H1 (cell line): Measurements from ENCODE around the gene OGFOD1.

ENCODE experiments used
- BCL11A ChIP-seq, 2 experiments: IDR thresholded peaks; one replicate each; pipeline ENCODE4 v1.6.1; 2011; ENCODE audit warnings: low read depth in 2 of 2, low read length in 2 of 2, mild to moderate bottlenecking in 2 of 2
- POLR2A ChIP-seq, 2 experiments: IDR thresholded peaks; 1 replicate in 1 of 2; 2 replicates in 1 of 2; pipeline ENCODE4 v1.6.1; 2011; ENCODE audit warnings: low read depth in 2 of 2, low read length in 2 of 2, mild to moderate bottlenecking in 2 of 2; ENCODE audit errors: control extremely low read depth in 1 of 2
- POLR2AphosphoS5 ChIP-seq: IDR thresholded peaks from 2 replicates; pipeline ENCODE4 v1.6.1; 2011; ENCODE audit warnings: low read depth, low read length
- RXRA ChIP-seq: IDR thresholded peaks from 2 replicates; pipeline ENCODE4 v1.6.1; 2011; ENCODE audit warnings: low read depth, mild to moderate bottlenecking, low read length, moderate library complexity; ENCODE audit not compliant: insufficient read depth
- ZNF274 ChIP-seq: IDR thresholded peaks from 2 replicates; pipeline ENCODE4 v1.7.0; 2012; ENCODE audit warnings: low read length, borderline replicate concordance; ENCODE audit errors: extremely low read depth
- TF ChIP-seq, protein P1 (sequence below), 3 experiments: IDR thresholded peaks; 1 replicate in 2 of 3; 2 replicates in 1 of 3; pipeline versions ENCODE4 v1.5.1 to v1.6.1; 2011; ENCODE audit warnings: low read length in 3 of 3, mild to moderate bottlenecking in 3 of 3, inconsistent platforms in 2 of 3, low read depth in 1 of 3, moderate library complexity in 1 of 3; ENCODE audit not compliant: insufficient read depth in 1 of 3; ENCODE audit errors: control extremely low read depth in 1 of 3

DNA sequence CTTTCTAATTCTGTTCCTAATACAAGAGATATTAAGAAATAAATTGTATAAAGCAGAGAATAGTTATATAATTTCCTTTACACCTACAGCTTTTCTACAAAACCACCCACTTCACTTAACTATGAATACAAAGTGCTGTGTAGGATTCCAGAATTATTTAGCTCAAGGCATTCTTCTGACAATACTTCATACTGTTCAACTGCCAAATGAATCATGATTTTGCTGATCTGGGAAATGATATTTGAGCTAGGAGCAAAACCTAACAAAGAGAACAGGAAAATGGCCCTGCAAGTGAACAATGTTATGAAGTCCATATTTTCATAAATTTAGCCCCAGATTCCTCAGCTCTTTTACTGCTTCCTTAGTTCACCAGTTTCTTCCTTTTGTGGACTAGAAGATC, 55.6 kb downstream of the OGFOD1 start:
- TF ChIP-seq RXRA = no peak
- no peak for TF ChIP-seq ZNF274
- TF ChIP-seq POLR2AphosphoS5 = no peak
- no peak for TF ChIP-seq POLR2A (IDR thresholded peaks at IDR 0.05; ENCODE audit: control extremely low read depth in 1 of 2, low read depth in 2 of 2, low read length in 2 of 2)
- TF ChIP-seq, protein P1, sequence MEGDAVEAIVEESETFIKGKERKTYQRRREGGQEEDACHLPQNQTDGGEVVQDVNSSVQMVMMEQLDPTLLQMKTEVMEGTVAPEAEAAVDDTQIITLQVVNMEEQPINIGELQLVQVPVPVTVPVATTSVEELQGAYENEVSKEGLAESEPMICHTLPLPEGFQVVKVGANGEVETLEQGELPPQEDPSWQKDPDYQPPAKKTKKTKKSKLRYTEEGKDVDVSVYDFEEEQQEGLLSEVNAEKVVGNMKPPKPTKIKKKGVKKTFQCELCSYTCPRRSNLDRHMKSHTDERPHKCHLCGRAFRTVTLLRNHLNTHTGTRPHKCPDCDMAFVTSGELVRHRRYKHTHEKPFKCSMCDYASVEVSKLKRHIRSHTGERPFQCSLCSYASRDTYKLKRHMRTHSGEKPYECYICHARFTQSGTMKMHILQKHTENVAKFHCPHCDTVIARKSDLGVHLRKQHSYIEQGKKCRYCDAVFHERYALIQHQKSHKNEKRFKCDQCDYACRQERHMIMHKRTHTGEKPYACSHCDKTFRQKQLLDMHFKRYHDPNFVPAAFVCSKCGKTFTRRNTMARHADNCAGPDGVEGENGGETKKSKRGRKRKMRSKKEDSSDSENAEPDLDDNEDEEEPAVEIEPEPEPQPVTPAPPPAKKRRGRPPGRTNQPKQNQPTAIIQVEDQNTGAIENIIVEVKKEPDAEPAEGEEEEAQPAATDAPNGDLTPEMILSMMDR (IDR thresholded peaks at IDR 0.05; ENCODE audit: control extremely low read depth in 1 of 3, insufficient read depth in 1 of 3, low read depth in 1 of 3, low read length in 3 of 3) = no peak
- no peak for TF ChIP-seq BCL11A (IDR thresholded peaks at IDR 0.05; ENCODE audit: low read depth in 2 of 2, low read length in 2 of 2)
